ENCODE measurements around the gene NEURL1. TPM values are rescaled to one million over a fixed set of nuclear protein-coding genes. Genes with fewer than 3 reads are reported as not detected.

NEURL1 gene
- total and polyA plus RNA-seq, 10 of the 15 experiments (the other 5 are each of a cell fraction or from before 2014, with no cell fraction given) = 0.02 to 0.05 (median 0.05) TPM; not detected in 6

DNA sequence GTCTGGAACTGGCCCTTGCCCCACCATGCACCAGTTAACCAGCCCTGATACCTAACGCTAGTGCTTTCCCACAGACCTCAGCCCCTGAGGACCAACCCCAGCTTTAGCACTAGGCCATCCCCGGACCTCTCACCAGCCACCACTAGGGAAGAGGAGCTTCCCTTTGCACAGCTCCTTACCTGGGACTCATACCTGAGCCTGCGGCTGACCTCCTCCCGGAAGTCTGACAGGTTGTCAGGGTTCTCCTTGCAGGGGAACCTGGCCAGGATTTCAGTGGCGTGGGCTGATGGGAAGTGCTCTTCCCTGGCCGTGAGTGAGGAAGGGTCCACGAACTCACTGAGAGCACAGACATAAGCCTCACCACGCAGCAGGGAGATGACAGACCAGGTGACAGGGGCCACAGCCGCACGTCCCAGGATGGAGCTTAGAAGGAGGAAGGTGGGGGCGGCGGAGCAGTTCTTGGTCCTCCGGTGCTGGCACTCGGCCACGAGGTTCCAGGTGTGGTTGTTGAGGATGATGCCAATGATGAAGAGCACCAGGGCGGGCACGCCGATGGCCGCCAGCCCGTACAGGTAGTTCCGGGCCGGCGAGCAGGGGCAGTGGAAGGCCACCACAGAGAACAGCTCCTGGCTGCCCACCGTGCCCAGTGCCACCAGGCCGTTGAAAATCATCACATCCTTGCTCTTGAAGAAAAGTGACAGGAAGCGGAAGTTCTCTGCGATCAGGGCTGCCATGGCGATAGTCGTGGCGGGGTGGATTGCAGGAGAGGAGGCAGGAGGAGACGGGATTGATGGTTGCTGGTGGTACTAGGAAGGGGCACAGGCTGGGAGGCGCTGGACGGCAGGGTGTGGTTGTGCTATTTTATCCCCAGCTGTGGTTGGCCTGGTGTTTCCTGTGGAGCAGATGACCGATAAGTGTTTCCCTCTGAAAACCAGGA, 44.0 kb upstream of the NEURL1 start:
- H3K36me3 ChIP-seq (ENCODE audit: control insufficient read depth in 2 of 2, insufficient read depth in 2 of 2, low read length in 1 of 2) = peaks cover 17 to 24% of the 10 kb centered on the region in 2 experiments
- H3K27ac ChIP-seq (ENCODE audit: control insufficient read depth, insufficient read depth) = no peak overlapping the region
- ChIA-PET RAD21 (ENCODE audit: unreplicated experiment) (interaction anchor here (1.0 to 7.1 kb wide), 7 partner anchors 17 to 41 kb away, joined by 3 to 73 read pairs (median 8); no protein-coding TSS in a partner anchor), SMC1A (ENCODE audit: uncharacterized antibody, unreplicated experiment) (interaction anchor here (9.6 kb wide), 1 partner anchor 24 kb away, joined by 124 read pairs; no protein-coding TSS in a partner anchor), CTCF (interaction anchor here (0.6 to 17.8 kb wide), 6 partner anchors 9 to 34 kb away, joined by 3 to 163 read pairs (median 15); partner anchors contain the start of genes CALHM1 and CALHM3), POLR2A (interaction anchor here (0.9 to 9.5 kb wide), 4 partner anchors 13 to 27 kb away, joined by 3 to 144 read pairs (median 20); no protein-coding TSS in a partner anchor)
- H3K4me2 ChIP-seq (ENCODE audit: control insufficient read depth, insufficient read depth) = peak overlapping the region; percentile 79; the same call in 1 of the 2 replicates
- BruUV-seq (replicated peaks) = no TSS peak
- no peak overlapping the region for H3K9ac ChIP-seq (ENCODE audit: control insufficient read depth, insufficient read depth, low read length)
- no peaks in the 10 kb centered on the region for H3K9me3 ChIP-seq (replicated peaks; ENCODE audit: control insufficient read depth, insufficient read depth, low read length)
- ATAC-seq = no peak
- TF ChIP-seq MLLT1 (IDR thresholded peaks at IDR 0.05) (peak; percentile 79; the same call in 1 of the 2 replicates), CBFB (IDR thresholded peaks at IDR 0.05; ENCODE audit: low read depth) (no peak), ZBTB33 (IDR thresholded peaks at IDR 0.05) (no peak)
- no peak overlapping the region for H2AFZ ChIP-seq (ENCODE audit: control insufficient read depth, low read depth, low read length)
- intact Hi-C loops (cut with micrococcal nuclease; ENCODE audit: unreplicated experiment) = loop anchor here (5.0 kb wide), 1 partner anchor 33 kb away; no protein-coding TSS in a partner anchor
- peaks cover 24% of the 10 kb centered on the region for H3K4me1 ChIP-seq (ENCODE audit: control insufficient read depth, insufficient read depth, low read length)
- WGBS (ENCODE audit: insufficient coverage, insufficient replicate concordance, low lambda C conversion rate, missing lambda C conversion rate) = 85% methylated on average over 34 of the region's 34 CpGs
- no peak for FAIRE-seq
- H3K79me2 ChIP-seq (ENCODE audit: control insufficient read depth, insufficient read depth, low read length) = peaks cover 30% of the 10 kb centered on the region
- in situ Hi-C loops (cut with MboI) = no loop called here
- DNase-seq (ENCODE audit: low read depth, low spot score) = no peak
- H3K4me3 ChIP-seq = peak overlapping the region; percentile 45; the same call in 1 of the 2 replicates
- H3K27me3 ChIP-seq (replicated peaks in 1 of 2; ENCODE audit: control insufficient read depth in 2 of 2, insufficient read depth in 2 of 2, low read length in 1 of 2) = no peaks in the 10 kb centered on the region
- no peaks in the 10 kb centered on the region; the same call in 1 of the 2 replicates for H4K20me1 ChIP-seq (ENCODE audit: control insufficient read depth, insufficient read depth)

All from GM12878 (cell line).